PC-9 (cell line): ENCODE data around the gene NKX6-2. TPM values are rescaled to one million over a fixed set of nuclear protein-coding genes. Genes with fewer than 3 reads are reported as not detected.

ENCODE experiments used
- BruUV-seq: library from RNA; stranded (reverse); fragments of 400-500 nt; replicated peaks from 2 replicates; lab custom pipeline; 2021; lab: Mats Ljungman, UMichigan
- CTCF ChIA-PET: fragments of 300-600 bp; sonication (Branson Sonifier 250); formaldehyde crosslinking; loops from one replicate; lab custom pipeline; 2022; ENCODE audit warnings: antibody characterized with exemption; lab: Charles Lee
- POLR2A ChIA-PET: fragments of 300-600 bp; sonication (Branson Sonifier 250); formaldehyde crosslinking; loops from one replicate; lab custom pipeline; 2022; ENCODE audit warnings: antibody characterized with exemption; ENCODE audit not compliant: unreplicated experiment; lab: Charles Lee
- DNase-seq, 2 experiments: peaks; one replicate each; pipeline versions ENCODE4 v3.0.0 to v3.0.0-alpha.2; 2015 to 2022; ENCODE audit warnings: mixed read lengths in 1 of 2
- H2AFZ ChIP-seq: fragments of 200-600 bp; sonication (generic); 2 replicates; pipeline ENCODE4 v1.8.1; 2017; ENCODE audit warnings: antibody characterized with exemption
- H3F3A ChIP-seq: fragments of 200-600 bp; sonication (generic); 2 replicates; pipeline ENCODE4 v1.8.1; 2017; ENCODE audit warnings: antibody characterized with exemption, mild to moderate bottlenecking, low read depth; ENCODE audit not compliant: insufficient read depth
- H3K27ac ChIP-seq: fragments of 200-600 bp; sonication (generic); 2 replicates; pipeline ENCODE4 v1.6.1; 2016; ENCODE audit warnings: mixed run types
- H3K27me3 ChIP-seq: fragments of 200-600 bp; sonication (generic); 2 replicates; pipeline ENCODE4 v1.6.1; 2016; ENCODE audit warnings: low read depth, mixed run types; ENCODE audit not compliant: insufficient read depth
- H3K36me3 ChIP-seq: fragments of 200-600 bp; sonication (generic); 2 replicates; pipeline ENCODE4 v1.6.1; 2016; ENCODE audit warnings: low read depth, mixed run types
- H3K4me1 ChIP-seq: fragments of 200-600 bp; sonication (generic); replicated peaks from 2 replicates; pipeline ENCODE4 v1.6.1; 2016; ENCODE audit warnings: mixed run types; ENCODE audit not compliant: insufficient read depth
- H3K4me2 ChIP-seq: fragments of 200-600 bp; sonication (generic); 2 replicates; pipeline ENCODE4 v1.6.1; 2017; ENCODE audit warnings: mixed run types
- H3K4me3 ChIP-seq: fragments of 200-600 bp; sonication (generic); 2 replicates; pipeline ENCODE4 v1.6.1; 2016; ENCODE audit warnings: mixed run types
- H3K79me2 ChIP-seq: fragments of 200-600 bp; sonication (generic); 2 replicates; pipeline ENCODE4 v1.6.1; 2017; ENCODE audit warnings: low read depth, mixed run types
- H3K9me2 ChIP-seq: fragments of 200-600 bp; sonication (generic); 2 replicates; pipeline ENCODE4 v1.8.1; 2017; ENCODE audit warnings: mild to moderate bottlenecking; ENCODE audit not compliant: insufficient read depth
- H3K9me3 ChIP-seq: fragments of 200-600 bp; sonication (generic); 2 replicates; pipeline ENCODE4 v1.8.1; 2016; ENCODE audit warnings: low read depth; ENCODE audit not compliant: insufficient read depth
- H4K20me1 ChIP-seq: fragments of 200-600 bp; sonication (generic); 2 replicates; pipeline ENCODE4 v1.8.1; 2017; ENCODE audit not compliant: insufficient read depth
- CTCF ChIP-seq: fragments of 200-600 bp; sonication (generic); conservative IDR thresholded peaks from 2 replicates; pipeline ENCODE4 v1.6.1; 2017; ENCODE audit warnings: mixed run types, antibody characterized with exemption, mild to moderate bottlenecking, moderate library complexity
- EZH2 ChIP-seq: fragments of 200-600 bp; sonication (generic); IDR thresholded peaks from 2 replicates; pipeline ENCODE4 v1.8.0; 2017; ENCODE audit warnings: antibody characterized with exemption, low read depth
- intact Hi-C: fragments of 100-400 bp; cut with micrococcal nuclease; formaldehyde crosslinking; loops from one replicate; pipeline ENCODE4 v1.10.0; 2022; ENCODE audit not compliant: unreplicated experiment
- total RNA-seq: library from RNA; stranded (reverse); gene quantifications from 2 replicates; pipeline ENCODE4 v1.2.3, GENCODE V29; 2021

Gene NKX6-2
- total RNA-seq, 1 experiment from 2014 or later: not detected

GRCh38 chr10:132814469-132814856 is 28.5 kb upstream of the NKX6-2 start:
- H3K4me3 ChIP-seq: no peak overlapping the region
- peaks cover 46% of the 10 kb centered on the region for H3K27me3 ChIP-seq
- TF ChIP-seq CTCF: no peak
- TF ChIP-seq EZH2: no peak
- no peaks in the 10 kb centered on the region for H3K9me3 ChIP-seq
- H3K4me1 ChIP-seq: no peaks in the 10 kb centered on the region
- H3K79me2 ChIP-seq: no peaks in the 10 kb centered on the region
- ChIA-PET CTCF (no interaction called here), POLR2A (no interaction called here)
- intact Hi-C loops: no loop called here
- H3K9me2 ChIP-seq: no peaks in the 10 kb centered on the region
- no peaks in the 10 kb centered on the region for H4K20me1 ChIP-seq
- no peak for DNase-seq
- no peaks in the 10 kb centered on the region for H3K36me3 ChIP-seq
- BruUV-seq: no TSS peak
- no peaks in the 10 kb centered on the region for H3F3A ChIP-seq
- H3K27ac ChIP-seq: no peak overlapping the region
- H3K4me2 ChIP-seq: no peak overlapping the region
- no peak overlapping the region for H2AFZ ChIP-seq

GRCh38 chr10:132813560-132814468 is 27.9 kb upstream of the NKX6-2 start:
- H4K20me1 ChIP-seq: no peaks in the 10 kb centered on the region
- H3K27me3 ChIP-seq: peaks cover 51% of the 10 kb centered on the region
- no peak overlapping the region for H3K4me3 ChIP-seq
- H3K9me3 ChIP-seq: no peaks in the 10 kb centered on the region
- intact Hi-C loops: no loop called here
- no peak overlapping the region for H3K4me2 ChIP-seq
- TF ChIP-seq EZH2 (no peak), CTCF (no peak)
- H3F3A ChIP-seq: no peaks in the 10 kb centered on the region
- no peak overlapping the region for H3K27ac ChIP-seq
- CTCF ChIA-PET: no interaction called here
- no peaks in the 10 kb centered on the region for H3K9me2 ChIP-seq
- no TSS peak for BruUV-seq
- H3K36me3 ChIP-seq: no peaks in the 10 kb centered on the region
- H2AFZ ChIP-seq: no peak overlapping the region
- POLR2A ChIA-PET: no interaction called here
- H3K4me1 ChIP-seq: no peaks in the 10 kb centered on the region
- no peaks in the 10 kb centered on the region for H3K79me2 ChIP-seq
- no peak for DNase-seq

- Histone ChIP-seq H3K4me1 (no peaks in the 10 kb centered on the region), H2AFZ (no peak overlapping the region), H3K27ac (no peak overlapping the region), H3K9me3 (no peaks in the 10 kb centered on the region), H3K79me2 (no peaks in the 10 kb centered on the region), H3K27me3 (peaks cover 46% of the 10 kb centered on the region), H3K9me2 (no peaks in the 10 kb centered on the region), H3K4me2 (no peak overlapping the region), H4K20me1 (no peaks in the 10 kb centered on the region), H3K36me3 (no peaks in the 10 kb centered on the region), H3F3A (no peaks in the 10 kb centered on the region), H3K4me3 (no peak overlapping the region)
- intact Hi-C loops: no loop called here
- POLR2A ChIA-PET: no interaction called here
- no peak for TF ChIP-seq CTCF
- TF ChIP-seq EZH2: no peak
- no peak for DNase-seq
- no TSS peak for BruUV-seq
- CTCF ChIA-PET: no interaction called here
Observed at GRCh38 chr10:132813001-132813401, 27.1 kb upstream of the NKX6-2 start.
